GM23338 (cell line): Measurements from ENCODE around the gene IL4I1. TPM values are rescaled to one million over a fixed set of nuclear protein-coding genes. Genes with fewer than 3 reads are reported as not detected.
A peak's percentile ranks its signal among the peaks of the same experiment; 100 is the strongest.

ENCODE experiments used
- ATAC-seq: fragments of 200-7000 bp; cut with Tn5 transposase; 3 replicates; pipeline ENCODE4 v1.9.1; 2020
- DNase-seq: peaks from one replicate; pipeline ENCODE4 v3.0.0-alpha.2; 2015; ENCODE audit warnings: low spot score
- H2AFZ ChIP-seq: fragments of 200-600 bp; sonication (generic); 2 replicates; pipeline ENCODE4 v1.8.0; 2016; ENCODE audit warnings: antibody characterized with exemption, mild to moderate bottlenecking, moderate library complexity
- H3F3A ChIP-seq: fragments of 200-600 bp; sonication (generic); replicated peaks from 2 replicates; pipeline ENCODE4 v1.8.0; 2017; ENCODE audit warnings: antibody characterized with exemption, mixed run types, low read depth
- H3K27ac ChIP-seq: fragments of 200-600 bp; sonication (generic); 2 replicates; pipeline ENCODE4 v1.6.1; 2016; ENCODE audit warnings: low read depth
- H3K27me3 ChIP-seq: fragments of 200-600 bp; sonication (generic); 2 replicates; pipeline ENCODE4 v1.8.0; 2016; ENCODE audit warnings: mild to moderate bottlenecking, mixed run types, moderate library complexity; ENCODE audit not compliant: insufficient read depth
- H3K36me3 ChIP-seq: fragments of 200-600 bp; sonication (generic); 2 replicates; pipeline ENCODE4 v1.8.0; 2016; ENCODE audit warnings: mild to moderate bottlenecking; ENCODE audit not compliant: insufficient read depth
- H3K4me1 ChIP-seq: fragments of 200-600 bp; sonication (generic); 2 replicates; pipeline ENCODE4 v1.8.0; 2016; ENCODE audit warnings: mild to moderate bottlenecking, moderate library complexity; ENCODE audit not compliant: insufficient read depth
- H3K4me2 ChIP-seq: fragments of 200-600 bp; sonication (generic); 2 replicates; pipeline ENCODE4 v1.7.1; 2017; ENCODE audit warnings: mixed run types
- H3K4me3 ChIP-seq: fragments of 200-600 bp; sonication (generic); 2 replicates; pipeline ENCODE4 v1.6.1; 2016; ENCODE audit warnings: mixed run types
- H3K79me2 ChIP-seq: fragments of 200-600 bp; sonication (generic); replicated peaks from 2 replicates; pipeline ENCODE4 v1.8.0; 2017; ENCODE audit warnings: mild to moderate bottlenecking; ENCODE audit not compliant: insufficient read depth
- H3K9me2 ChIP-seq: fragments of 200-600 bp; sonication (generic); 2 replicates; pipeline ENCODE4 v1.8.0; 2017; ENCODE audit not compliant: insufficient read depth
- H4K20me1 ChIP-seq: fragments of 200-600 bp; sonication (generic); replicated peaks from 2 replicates; pipeline ENCODE4 v1.8.0; 2017; ENCODE audit warnings: mild to moderate bottlenecking; ENCODE audit not compliant: insufficient read depth
- H3K27ac Mint-ChIP-seq: 2 replicates; pipeline ENCODE4 v1.8.0; 2020; ENCODE audit warnings: inconsistent platforms, mild to moderate bottlenecking, moderate library complexity, mixed read lengths
- H3K27me3 Mint-ChIP-seq: 3 replicates; pipeline ENCODE4 v1.8.0; 2022; ENCODE audit warnings: low read depth, mild to moderate bottlenecking, moderate library complexity, mixed read lengths, inconsistent platforms; ENCODE audit not compliant: insufficient read depth, poor library complexity
- H3K36me3 Mint-ChIP-seq: 3 replicates; pipeline ENCODE4 v1.8.0; 2021; ENCODE audit warnings: low read depth, mild to moderate bottlenecking, inconsistent platforms, moderate library complexity, mixed read lengths
- H3K4me1 Mint-ChIP-seq: 3 replicates; pipeline ENCODE4 v1.8.0; 2020; ENCODE audit warnings: mild to moderate bottlenecking, inconsistent platforms, mixed read lengths
- H3K4me3 Mint-ChIP-seq: 3 replicates; pipeline ENCODE4 v1.8.0; 2021; ENCODE audit warnings: moderate library complexity, mild to moderate bottlenecking, inconsistent platforms, mixed read lengths
- H3K9me3 Mint-ChIP-seq: 3 replicates; pipeline ENCODE4 v1.8.0; 2020; ENCODE audit warnings: moderate library complexity, mild to moderate bottlenecking, inconsistent platforms, mixed read lengths
- CREB1 ChIP-seq: fragments of 250-450 bp; sonication (Bioruptor Pico); IDR thresholded peaks from 2 replicates; pipeline ENCODE4 v1.5.0; 2020; ENCODE audit warnings: low read depth, mild to moderate bottlenecking, moderate library complexity
- CTCF ChIP-seq, 2 experiments: fragments of 200-600 bp in 1 of 2; sonication (generic) in 1 of 2; conservative IDR thresholded peaks; 2 replicates each; pipeline versions ENCODE4 v1.5.1 to v1.6.1; 2016 to 2017; ENCODE audit warnings: antibody characterized with exemption in 2 of 2, low read depth in 2 of 2, mild to moderate bottlenecking in 2 of 2, moderate library complexity in 1 of 2
- ETS1 ChIP-seq: IDR thresholded peaks from 2 replicates; pipeline ENCODE4 v1.6.1; 2016; ENCODE audit warnings: antibody characterized with exemption
- EZH2 ChIP-seq: fragments of 200-600 bp; sonication (generic); IDR thresholded peaks from one replicate; pipeline ENCODE4 v1.8.0; 2017; ENCODE audit warnings: antibody characterized with exemption, mild to moderate bottlenecking, low read depth; ENCODE audit not compliant: unreplicated experiment
- EZH2phosphoT487 ChIP-seq: fragments of 200-600 bp; sonication (generic); IDR thresholded peaks from one replicate; pipeline ENCODE4 v1.8.1; 2018; ENCODE audit warnings: antibody characterized with exemption; ENCODE audit not compliant: unreplicated experiment
- JUNB ChIP-seq: IDR thresholded peaks from one replicate; pipeline ENCODE4 v1.6.1; 2016; ENCODE audit warnings: antibody characterized with exemption; ENCODE audit not compliant: unreplicated experiment
- NANOG ChIP-seq: IDR thresholded peaks from 2 replicates; pipeline ENCODE4 v1.6.1; 2016; ENCODE audit warnings: antibody characterized with exemption, borderline replicate concordance
- REST ChIP-seq: IDR thresholded peaks from one replicate; pipeline ENCODE4 v1.6.1; 2018; ENCODE audit warnings: antibody characterized with exemption; ENCODE audit not compliant: unreplicated experiment
- STAT1 ChIP-seq: IDR thresholded peaks from one replicate; pipeline ENCODE4 v1.6.1; 2016; ENCODE audit warnings: antibody characterized with exemption; ENCODE audit not compliant: unreplicated experiment
- ZNF114 ChIP-seq: fragments of 250-450 bp; sonication (Bioruptor Pico); IDR thresholded peaks from 2 replicates; pipeline ENCODE4 v1.5.0; 2020; ENCODE audit warnings: mild to moderate bottlenecking, moderate library complexity
- ZNF331 ChIP-seq: fragments of 250-450 bp; sonication (Bioruptor Pico); IDR thresholded peaks from 2 replicates; pipeline ENCODE4 v1.5.0; 2020; ENCODE audit warnings: low read depth, mild to moderate bottlenecking, moderate library complexity
- polyA plus RNA-seq: library from polyadenylated mRNA; unstranded; fragments of >200 nt; fragmentation: Nextera tagmentation; extraction: Ambion mirVana; gene quantifications from 2 replicates; pipeline ENCODE4 v1.2.1, GENCODE V29; 2016
- total RNA-seq: library from RNA; depleted of rRNA; stranded (reverse); fragments of >200 nt; shearing (Covaris generic); gene quantifications from 2 replicates; pipeline ENCODE4 v1.2.3, GENCODE V29; 2014

IL4I1 gene
- total and polyA plus RNA-seq, 2 experiments from 2014 or later, result 0.60 to 0.69 TPM

GRCh38 chr19:49840736-49841249 lies 55.9 kb downstream of the IL4I1 start:
- no peak overlapping the region for H3K4me3 Mint-ChIP-seq
- no peaks in the 10 kb centered on the region for H3K9me3 Mint-ChIP-seq
- no peak overlapping the region for H2AFZ ChIP-seq
- H3K4me1 ChIP-seq, result no peaks in the 10 kb centered on the region
- no peaks in the 10 kb centered on the region for H3K9me2 ChIP-seq
- no peak overlapping the region; the same call in 1 of the 2 replicates for H3K27ac Mint-ChIP-seq
- H3K4me3 ChIP-seq, result no peak overlapping the region
- H3K4me1 Mint-ChIP-seq, result peaks cover 6% of the 10 kb centered on the region
- no peak overlapping the region for H3K4me2 ChIP-seq
- H3K27ac ChIP-seq, result peak overlapping the region; percentile 50; the same call in 1 of the 2 replicates
- peaks cover 4% of the 10 kb centered on the region; the same call in 1 of the 2 replicates for H4K20me1 ChIP-seq
- TF ChIP-seq STAT1 (no peak), CTCF (conservative IDR thresholded peaks at IDR 0.05; ENCODE audit: low read depth in 2 of 2) (peak in 1 of 2 experiments; percentile 36; a peak in 2 of 4 replicates)
- H3K36me3 ChIP-seq, result no peaks in the 10 kb centered on the region
- H3K79me2 ChIP-seq, result no peaks in the 10 kb centered on the region
- ATAC-seq (no peak), DNase-seq (peak; percentile 36)
- 0 out of 2 replicates have a peak, but pooled peaks cover 3% of the 10 kb centered on the region for H3F3A ChIP-seq
- H3K36me3 Mint-ChIP-seq, result peaks cover 37% of the 10 kb centered on the region
- H3K27me3 Mint-ChIP-seq, result peaks cover 15% of the 10 kb centered on the region
- no peaks in the 10 kb centered on the region for H3K27me3 ChIP-seq

- H3K79me2 ChIP-seq, result no peaks in the 10 kb centered on the region
- no peaks in the 10 kb centered on the region for H3K27me3 ChIP-seq
- H3K36me3 Mint-ChIP-seq, result peaks cover 37% of the 10 kb centered on the region
- H3K4me1 ChIP-seq, result no peaks in the 10 kb centered on the region
- no peak for DNase-seq
- H3F3A ChIP-seq, result 0 out of 2 replicates have a peak, but pooled peaks cover 3% of the 10 kb centered on the region
- H4K20me1 ChIP-seq, result peaks cover 4% of the 10 kb centered on the region; the same call in 1 of the 2 replicates
- H3K9me2 ChIP-seq, result no peaks in the 10 kb centered on the region
- H3K27ac Mint-ChIP-seq, result no peak overlapping the region; the same call in 1 of the 2 replicates
- peak overlapping the region; percentile 50; the same call in 1 of the 2 replicates for H3K27ac ChIP-seq
- H3K4me3 Mint-ChIP-seq, result no peak overlapping the region
- H2AFZ ChIP-seq, result no peak overlapping the region
- no peak overlapping the region for H3K4me2 ChIP-seq
- H3K9me3 Mint-ChIP-seq, result no peaks in the 10 kb centered on the region
- no peak overlapping the region for H3K4me3 ChIP-seq
- H3K27me3 Mint-ChIP-seq, result peaks cover 15% of the 10 kb centered on the region
- ATAC-seq, result no peak; the same call in 2 of the 3 replicates
- H3K4me1 Mint-ChIP-seq, result peaks cover 6% of the 10 kb centered on the region
- H3K36me3 ChIP-seq, result no peaks in the 10 kb centered on the region
- no peak for TF ChIP-seq ZNF331
- no peak for TF ChIP-seq EZH2phosphoT487
- no peak for TF ChIP-seq ETS1
- TF ChIP-seq CREB1 (CRISPR knock-in tag), result no peak
- TF ChIP-seq REST, result no peak
- TF ChIP-seq EZH2, result no peak
- TF ChIP-seq JUNB, result no peak
- no peak for TF ChIP-seq ZNF114 (CRISPR knock-in tag)
- TF ChIP-seq STAT1, result no peak
- TF ChIP-seq NANOG, result no peak
- no peak for TF ChIP-seq CTCF (conservative IDR thresholded peaks at IDR 0.05; ENCODE audit: low read depth in 2 of 2)
These were observed 56.4 kb downstream of the IL4I1 start for GRCh38 chr19:49840321-49840720.
